ENCODE data around the gene OR52E5. TPM values are rescaled to one million over a fixed set of nuclear protein-coding genes. Genes with fewer than 3 reads are reported as not detected.

Gene OR52E5
- total RNA-seq, 3 donors from 2014 or later, result not detected

GRCh38 chr11:5899534-5899933, 6.5 kb downstream of the OR52E5 start:
- no peaks in the 10 kb centered on the region for H3K36me3 ChIP-seq (ENCODE audit: low read depth)
- H3K4me3 ChIP-seq, result no peak overlapping the region
- DNase-seq (no peak), ATAC-seq (no peak)
- no peak for TF ChIP-seq CTCF (IDR thresholded peaks at IDR 0.05)
- intact Hi-C loops (cut with DNase I, micrococcal nuclease), result no loop called here
- H3K4me1 ChIP-seq (ENCODE audit: low read depth), result no peaks in the 10 kb centered on the region
- no peaks in the 10 kb centered on the region for H3K9me3 ChIP-seq

- H3K9me3 ChIP-seq, result peaks cover 3% of the 10 kb centered on the region
- no peaks in the 10 kb centered on the region for H3K36me3 ChIP-seq (ENCODE audit: low read depth)
- H3K4me1 ChIP-seq (ENCODE audit: low read depth), result no peaks in the 10 kb centered on the region
- H3K4me3 ChIP-seq, result no peak overlapping the region
- no peak for DNase-seq
- ATAC-seq, result no peak
- TF ChIP-seq CTCF (IDR thresholded peaks at IDR 0.05), result no peak
- intact Hi-C loops (cut with DNase I, micrococcal nuclease), result no loop called here
Measured at GRCh38 chr11:5910540-5910939, 17.5 kb downstream of the OR52E5 start.

- ATAC-seq, result no peak
- Histone ChIP-seq H3K9me3 (peaks cover 8% of the 10 kb centered on the region), H3K4me3 (no peak overlapping the region), H3K36me3 (ENCODE audit: low read depth) (no peaks in the 10 kb centered on the region), H3K4me1 (ENCODE audit: low read depth) (no peaks in the 10 kb centered on the region)
- DNase-seq, result no peak
- intact Hi-C loops (cut with DNase I, micrococcal nuclease), result no loop called here
- no peak for TF ChIP-seq CTCF (IDR thresholded peaks at IDR 0.05)
Measured at GRCh38 chr11:5922749-5923426, 29.9 kb downstream of the OR52E5 start.

- no peak for TF ChIP-seq CTCF (IDR thresholded peaks at IDR 0.05)
- intact Hi-C loops (cut with DNase I, micrococcal nuclease), result no loop called here
- no peak for ATAC-seq
Measured at GRCh38 chr11:5923427-5923776, 30.4 kb downstream of the OR52E5 start.

GRCh38 chr11:5923794-5924193, 30.8 kb downstream of the OR52E5 start:
- intact Hi-C loops (cut with DNase I, micrococcal nuclease), result no loop called here

More at GRCh38 chr11:5923427-5923776, 30.4 kb downstream of the OR52E5 start:
- Histone ChIP-seq H3K36me3 (ENCODE audit: low read depth) (no peaks in the 10 kb centered on the region), H3K4me1 (ENCODE audit: low read depth) (no peaks in the 10 kb centered on the region), H3K4me3 (no peak overlapping the region), H3K9me3 (peaks cover 9% of the 10 kb centered on the region)
- no peak for DNase-seq

More at GRCh38 chr11:5923794-5924193, 30.8 kb downstream of the OR52E5 start:
- DNase-seq, result no peak
- H3K4me1 ChIP-seq (ENCODE audit: low read depth), result no peaks in the 10 kb centered on the region
- peaks cover 13% of the 10 kb centered on the region for H3K9me3 ChIP-seq
- TF ChIP-seq CTCF (IDR thresholded peaks at IDR 0.05), result no peak
- no peaks in the 10 kb centered on the region for H3K36me3 ChIP-seq (ENCODE audit: low read depth)
- no peak overlapping the region for H3K4me3 ChIP-seq
- ATAC-seq, result no peak
